GM18520 (cell line): Measurements from ENCODE around the gene MYCL.
"Not testable (repeated sequence)": the region's sequence is repeated elsewhere in the genome, so short reads cannot be mapped to it uniquely, and the experiment has no call there.

Experiments used
- ATAC-seq: cut with Tn5 transposase; IDR thresholded peaks from one replicate; pipeline ENCODE4 v1.9.1; 2021; ENCODE audit not compliant: unreplicated experiment

MYCL gene

GRCh38 chr1:39892601-39893595 is 8.8 kb downstream of the MYCL start:
- no peak for ATAC-seq

GRCh38 chr1:39890880-39891279 is 10.8 kb downstream of the MYCL start:
- no peak for ATAC-seq

GRCh38 chr1:39890273-39890672 is 11.4 kb downstream of the MYCL start:
- no peak for ATAC-seq

GRCh38 chr1:39886757-39887231 is 14.9 kb downstream of the MYCL start:
- no peak for ATAC-seq

GRCh38 chr1:39885516-39885915 is 16.2 kb downstream of the MYCL start:
- no peak for ATAC-seq

- no peak for ATAC-seq
Observed at GRCh38 chr1:39882152-39882551, 19.6 kb downstream of the MYCL start.

- no peak for ATAC-seq
Observed at GRCh38 chr1:39877980-39878956, 23.4 kb downstream of the MYCL start.

- ATAC-seq = no peak
Observed at GRCh38 chr1:39877231-39877778, 24.4 kb downstream of the MYCL start.

GRCh38 chr1:39876144-39876543 is 25.6 kb downstream of the MYCL start:
- no peak for ATAC-seq

- ATAC-seq = no peak
Observed at GRCh38 chr1:39872698-39873097, 29.0 kb downstream of the MYCL start.

GRCh38 chr1:39871796-39872195 is 29.9 kb downstream of the MYCL start:
- ATAC-seq = no peak

- ATAC-seq = not testable (repeated sequence)
Observed at GRCh38 chr1:39871043-39871442, 30.7 kb downstream of the MYCL start.

GRCh38 chr1:39869538-39870112 is 32.1 kb downstream of the MYCL start:
- ATAC-seq = not testable (repeated sequence)

- ATAC-seq = no peak
Observed at GRCh38 chr1:39866767-39867166, 35.0 kb downstream of the MYCL start.

GRCh38 chr1:39865762-39866161 is 36.0 kb downstream of the MYCL start:
- no peak for ATAC-seq

- no peak for ATAC-seq
Observed at GRCh38 chr1:39863177-39863576, 38.5 kb downstream of the MYCL start.

GRCh38 chr1:39861003-39861402 is 40.7 kb downstream of the MYCL start:
- ATAC-seq = no peak

GRCh38 chr1:39859859-39860812 is 41.6 kb downstream of the MYCL start:
- no peak for ATAC-seq

GRCh38 chr1:39858315-39858714 is 43.4 kb downstream of the MYCL start:
- no peak for ATAC-seq
